ENCODE results near the gene DDX60.
"Not testable (repeated sequence)": the region's sequence is repeated elsewhere in the genome, so short reads cannot be mapped to it uniquely, and the experiment has no call there.

Gene DDX60

GRCh38 chr4:168318266-168318895 lies at the start of gene DDX60:
Gene DDX60 (minus strand): TSS chr4:168318752. CDS start chr4:168311259, 7,493 bp downstream.
- FAIRE-seq = no peak

DNA sequence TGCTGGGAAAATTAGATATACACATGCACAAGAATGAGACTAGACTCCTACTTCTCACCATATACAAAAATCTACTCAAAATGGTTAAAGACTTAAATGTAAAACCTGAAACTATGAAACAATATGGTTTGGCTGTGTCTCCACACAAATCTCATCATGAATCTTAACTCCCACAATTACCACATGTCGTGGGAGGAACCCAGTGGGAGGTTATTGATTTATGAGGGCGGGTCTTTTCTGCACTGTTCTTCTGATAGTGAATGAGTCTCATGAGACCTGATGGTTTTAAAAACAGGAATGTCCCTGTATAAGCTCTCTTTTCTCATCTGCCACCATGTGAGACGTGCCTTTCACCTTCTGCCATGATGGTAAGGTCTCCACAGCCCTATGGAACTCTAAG lies 48.5 kb upstream of the DDX60 start:
- FAIRE-seq = no peak

DNA sequence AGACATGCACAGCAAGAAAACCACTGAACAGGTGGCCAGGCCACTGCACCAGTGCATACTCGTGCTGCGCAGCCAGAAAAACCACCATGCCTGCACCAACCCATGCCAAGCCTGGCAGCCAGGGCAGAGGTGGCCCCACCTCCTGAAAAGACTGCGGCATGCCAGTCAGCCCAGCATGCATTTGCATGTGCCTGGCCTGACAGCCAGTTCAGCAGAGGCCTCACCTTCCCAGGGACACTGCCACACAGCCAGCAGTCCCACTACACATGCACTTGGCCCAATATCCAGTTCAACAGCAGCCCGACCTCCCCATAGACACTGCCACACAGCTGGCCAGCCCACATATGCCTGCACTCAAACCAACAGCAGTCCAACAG lies 43.5 kb upstream of the DDX60 start:
- FAIRE-seq = no peak

GRCh38 chr4:168361365-168362024 lies 42.9 kb upstream of the DDX60 start:
- FAIRE-seq = no peak

DNA sequence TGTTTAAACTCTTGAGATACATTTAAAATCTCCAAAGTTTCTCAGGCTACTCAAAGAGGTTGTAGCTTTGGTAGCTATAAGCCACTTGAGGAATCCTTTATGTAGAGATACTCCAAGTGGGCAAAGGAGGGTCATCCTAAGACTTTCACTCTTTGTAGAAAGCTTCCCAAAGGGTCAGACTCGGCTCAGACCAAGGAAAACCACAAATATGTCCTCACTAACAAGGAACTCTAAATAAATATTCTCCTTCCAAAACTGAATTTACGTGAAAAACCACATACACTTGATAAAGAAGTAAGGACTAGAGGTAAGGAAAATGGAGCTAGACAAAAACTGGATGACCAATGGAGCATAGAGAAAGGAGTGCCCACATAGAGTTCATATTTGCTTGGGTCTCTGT lies 41.7 kb upstream of the DDX60 start:
- no peak for FAIRE-seq

- no peak for FAIRE-seq
Observed at GRCh38 chr4:168357941-168358340, 39.4 kb upstream of the DDX60 start.

- FAIRE-seq = no peak
Observed at GRCh38 chr4:168353746-168354145, 35.2 kb upstream of the DDX60 start.

- FAIRE-seq = no peak
Observed at GRCh38 chr4:168337550-168337940, 19.0 kb upstream of the DDX60 start.

GRCh38 chr4:168336837-168337549 lies 18.4 kb upstream of the DDX60 start:
- no peak for FAIRE-seq

- FAIRE-seq = no peak
Observed at GRCh38 chr4:168335621-168336020, 17.1 kb upstream of the DDX60 start.

- no peak for FAIRE-seq
Observed at GRCh38 chr4:168334053-168334452, 15.5 kb upstream of the DDX60 start.

DNA sequence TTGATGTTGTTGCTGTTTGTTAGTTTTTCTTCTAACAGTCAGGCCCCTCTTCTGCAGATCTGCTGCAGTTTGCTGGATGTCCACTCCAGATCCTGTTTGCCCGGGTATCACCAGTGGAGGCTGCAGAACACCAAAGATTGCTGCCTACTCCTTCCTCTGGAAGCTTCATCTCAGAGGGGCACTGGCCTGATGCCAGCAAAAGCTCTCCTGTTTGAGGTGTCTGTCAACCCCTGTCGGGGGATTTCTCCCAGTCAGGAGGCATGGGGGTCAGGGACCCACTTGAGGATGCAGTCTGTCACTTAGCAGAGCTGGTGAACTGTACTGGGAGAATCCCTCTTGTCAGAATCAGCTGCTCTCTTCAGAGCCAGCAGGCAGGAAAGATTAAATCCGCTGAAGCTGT lies 12.0 kb upstream of the DDX60 start:
- FAIRE-seq = not testable (repeated sequence)

DNA sequence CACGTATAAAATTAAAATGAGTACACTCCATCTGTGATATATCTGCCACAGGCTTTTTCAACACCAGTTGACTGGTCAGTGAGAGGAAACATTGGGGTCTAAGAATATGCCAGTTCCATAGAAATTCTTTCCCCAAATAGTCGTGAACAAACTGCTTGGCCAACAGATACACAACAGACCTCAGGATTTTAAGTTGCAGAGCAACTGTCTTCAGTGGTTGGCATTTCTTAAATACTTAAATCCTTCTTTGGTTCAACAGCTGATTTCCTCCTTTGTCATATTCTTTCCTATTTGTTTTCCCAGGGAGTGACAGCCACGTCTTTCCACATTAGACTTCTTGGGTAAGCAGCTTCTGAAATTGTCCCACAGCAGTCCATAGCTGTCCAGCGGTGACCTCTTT lies 7.0 kb upstream of the DDX60 start:
- no peak for FAIRE-seq

GRCh38 chr4:168321006-168321405 lies 2.5 kb upstream of the DDX60 start:
- FAIRE-seq = no peak

DNA sequence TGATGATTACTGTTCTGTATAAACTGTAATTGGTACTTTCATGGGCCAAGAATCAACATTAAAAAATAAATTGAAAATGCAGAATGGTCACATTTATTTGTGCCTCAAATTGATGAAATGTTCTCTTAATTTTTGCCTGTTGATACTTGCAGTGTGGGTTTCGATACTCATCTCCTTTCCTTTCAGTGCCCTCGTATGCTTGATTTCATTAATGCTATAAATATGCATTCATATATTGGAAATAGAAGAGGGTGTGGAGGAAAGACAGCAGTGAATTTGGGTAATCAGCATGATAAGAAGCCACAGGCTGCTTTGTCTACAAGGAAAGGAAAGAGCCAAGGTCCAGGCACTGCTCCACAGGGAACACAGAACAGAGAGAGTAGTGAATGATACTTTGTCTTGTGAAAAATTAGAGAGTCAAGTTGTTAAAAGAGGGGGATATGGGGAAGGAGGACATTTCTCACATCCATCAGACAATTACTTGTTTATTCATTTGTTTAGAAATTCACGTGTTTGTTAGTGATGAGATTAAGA lies 1.0 kb upstream of the DDX60 start:
- FAIRE-seq = no peak

- FAIRE-seq = no peak
Observed at GRCh38 chr4:168317621-168318020, 931 bp downstream of the DDX60 start.

DNA sequence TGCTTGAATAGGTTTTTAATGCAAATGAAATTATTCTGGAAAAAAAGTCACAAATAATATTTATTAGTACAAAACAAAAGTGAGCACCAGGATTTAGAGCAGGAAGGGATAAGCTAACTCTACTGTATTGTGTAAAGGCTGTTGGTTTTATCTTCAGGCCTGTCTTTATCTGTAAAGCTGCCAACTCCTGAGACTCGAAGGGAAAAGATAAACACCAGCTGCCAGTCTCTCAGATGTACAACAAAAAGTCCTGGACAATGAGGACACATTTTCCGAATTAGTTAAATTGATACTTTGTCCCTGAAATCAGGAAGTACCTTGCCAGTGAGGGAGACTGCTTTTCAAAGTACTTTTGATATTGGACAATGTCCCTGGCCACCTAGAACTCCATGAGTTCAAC lies 8.8 kb downstream of the DDX60 start:
- FAIRE-seq = no peak

DNA sequence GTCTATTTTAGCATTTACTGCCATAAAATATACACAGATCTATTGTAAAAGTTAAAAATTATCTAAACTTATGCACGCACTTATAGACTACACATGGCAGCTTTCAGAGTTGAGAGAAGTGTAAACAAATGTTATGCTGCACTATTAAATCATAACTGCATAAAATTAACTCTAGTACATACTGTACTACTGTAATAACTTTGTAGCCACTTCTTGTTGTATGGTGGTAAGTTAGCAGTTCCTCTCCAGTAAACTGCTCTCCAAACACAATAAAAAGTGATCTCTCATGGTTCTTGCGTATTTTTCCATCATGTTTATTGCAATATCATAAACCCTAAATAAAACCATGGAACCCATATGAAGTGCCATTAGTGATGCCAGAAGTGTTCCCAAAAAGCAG lies 9.6 kb downstream of the DDX60 start:
- FAIRE-seq = no peak

GRCh38 chr4:168306476-168306875 lies 12.1 kb downstream of the DDX60 start:
- no peak for FAIRE-seq

DNA sequence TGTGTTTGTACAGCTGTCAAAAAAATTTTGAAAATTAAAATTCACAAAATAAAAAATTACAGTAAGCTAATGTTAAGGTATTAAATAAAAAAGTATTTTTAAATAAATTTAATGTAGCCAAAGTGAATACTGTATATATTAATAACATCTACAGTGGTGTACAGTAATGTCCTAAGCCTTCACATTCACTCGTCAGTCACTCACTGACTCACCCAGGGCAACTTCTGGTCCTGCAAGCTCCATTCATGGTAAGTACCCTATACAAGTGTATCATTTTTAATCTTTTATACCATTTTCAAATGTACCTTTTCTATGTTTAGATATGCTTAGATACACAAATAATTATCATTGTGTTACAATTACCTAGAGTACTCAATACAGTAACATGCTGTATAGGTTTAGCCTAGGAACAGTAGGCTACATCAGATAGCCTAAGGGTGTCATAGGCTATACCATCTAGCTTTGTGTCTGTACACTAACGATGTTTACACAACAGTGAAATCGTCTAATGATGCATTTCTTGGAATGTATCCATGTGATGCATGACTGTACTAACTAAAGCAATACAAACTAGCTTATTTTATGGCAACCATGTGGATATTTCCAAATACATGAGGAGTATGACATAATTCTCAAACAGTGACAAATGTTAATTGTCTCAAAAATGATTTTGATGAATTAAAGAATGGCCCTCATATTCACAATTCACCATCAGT lies 13.7 kb downstream of the DDX60 start:
- no peak for FAIRE-seq

DNA sequence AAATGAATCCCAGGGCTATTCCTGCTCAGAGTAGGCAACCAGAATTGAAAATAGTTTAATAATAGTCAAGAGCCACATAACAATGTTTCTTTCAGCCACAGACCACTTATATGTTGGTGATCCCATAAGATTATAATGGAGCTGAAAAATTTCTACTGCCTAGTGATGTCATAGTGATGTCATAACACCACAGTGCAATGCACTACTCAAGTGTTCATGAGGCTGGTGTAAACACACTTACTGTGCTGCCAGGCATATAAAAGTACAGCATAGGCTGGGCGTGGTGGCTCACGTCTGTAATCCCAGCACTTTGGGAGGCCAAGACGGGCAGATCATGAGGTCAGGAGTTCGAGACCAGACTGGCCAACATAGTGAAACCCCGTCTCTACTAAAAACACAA lies 15.1 kb downstream of the DDX60 start:
- FAIRE-seq = not testable (repeated sequence)

DNA sequence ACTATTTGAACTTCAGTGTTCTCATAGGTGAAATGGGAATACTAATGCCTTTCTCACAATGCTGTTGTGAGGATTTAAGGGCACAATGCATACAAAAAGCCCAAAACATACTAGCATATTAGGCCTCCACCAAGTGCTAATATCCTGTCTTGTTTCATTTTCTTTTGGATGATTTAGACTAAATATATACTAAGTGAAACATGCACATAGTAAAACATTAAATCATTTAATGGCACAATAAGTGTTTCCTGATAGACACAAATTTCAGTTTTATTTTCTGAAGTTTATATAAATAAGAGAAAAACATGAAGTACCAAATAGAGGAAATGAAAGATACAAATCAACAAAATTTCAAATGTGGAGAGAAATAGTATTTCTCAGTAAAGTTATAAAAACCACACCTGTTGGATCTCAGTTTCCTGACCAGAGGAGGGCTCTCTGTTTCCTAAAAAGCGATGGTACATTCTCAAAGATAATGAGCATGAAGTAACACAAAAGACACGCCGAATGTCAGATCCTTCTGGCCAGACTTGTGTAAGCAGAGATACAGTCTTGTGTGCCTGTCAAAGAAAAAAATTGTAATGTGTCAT lies 25.1 kb downstream of the DDX60 start:
- no peak for FAIRE-seq

GRCh38 chr4:168291242-168291641 lies 27.3 kb downstream of the DDX60 start:
- FAIRE-seq = no peak

Data from endometrium (tissue), 2 donors.